Measurements from ENCODE around the gene KIF5C. TPM values are rescaled to one million over a fixed set of nuclear protein-coding genes. Genes with fewer than 3 reads are reported as not detected.

The KIF5C gene
- total RNA-seq, 1 experiment from 2014 or later = 0.21 TPM

GRCh38 chr2:149038442-149039212 lies 163.6 kb downstream of the KIF5C start, which contains the start of gene LYPD6B:
Gene LYPD6B (plus strand): TSS chr2:149038699. CDS start chr2:149130949, 92,250 bp downstream.
- no peaks in the 10 kb centered on the region for H3K9me3 Mint-ChIP-seq (ENCODE audit: unreplicated experiment)
- peak; percentile 34 for DNase-seq (ENCODE audit: unreplicated experiment)
- peak within 1 kb of the TSS; percentile 51 for H3K4me3 Mint-ChIP-seq (ENCODE audit: unreplicated experiment)
- ChIA-PET CTCF (interaction anchor here (0.6 to 1.7 kb wide), 9 partner anchors 10 to 522 kb away, joined by 3 to 9 read pairs (median 5); no protein-coding TSS in a partner anchor), POLR2A (interaction anchor here (1.2 to 1.3 kb wide), 2 partner anchors 10 to 1018 kb away, joined by 3 to 4 read pairs; partner anchors contain the start of genes MBD5 and ORC4)
- no peaks in the 10 kb centered on the region for H3K36me3 Mint-ChIP-seq (ENCODE audit: insufficient read depth, unreplicated experiment)
- intact Hi-C loops (cut with micrococcal nuclease) = no loop called here
- peaks cover 5% of the 10 kb centered on the region for H3K4me1 Mint-ChIP-seq (ENCODE audit: insufficient read depth, unreplicated experiment)
- TF ChIP-seq CTCF (IDR thresholded peaks at IDR 0.05; ENCODE audit: unreplicated experiment) = no peak
- H3K27me3 Mint-ChIP-seq (ENCODE audit: insufficient read depth, unreplicated experiment) = no peaks in the 10 kb centered on the region
- no TSS peak for BruUV-seq (replicated peaks)
- no peak within 1 kb of the TSS for H3K27ac Mint-ChIP-seq (ENCODE audit: low read depth, unreplicated experiment)

- ChIA-PET CTCF (interaction anchor here (0.6 to 1.7 kb wide), 6 partner anchors 9 to 451 kb away, joined by 3 to 5 read pairs (median 3); no protein-coding TSS in a partner anchor), POLR2A (no interaction called here)
- peak overlapping the region; percentile 31 for H3K4me3 Mint-ChIP-seq (ENCODE audit: unreplicated experiment)
- intact Hi-C loops (cut with micrococcal nuclease) = no loop called here
- DNase-seq (ENCODE audit: unreplicated experiment) = no peak
- H3K27ac Mint-ChIP-seq (ENCODE audit: low read depth, unreplicated experiment) = no peak overlapping the region
- no peak for TF ChIP-seq CTCF (IDR thresholded peaks at IDR 0.05; ENCODE audit: unreplicated experiment)
- H3K36me3 Mint-ChIP-seq (ENCODE audit: insufficient read depth, unreplicated experiment) = no peaks in the 10 kb centered on the region
- no peaks in the 10 kb centered on the region for H3K9me3 Mint-ChIP-seq (ENCODE audit: unreplicated experiment)
- no peaks in the 10 kb centered on the region for H3K27me3 Mint-ChIP-seq (ENCODE audit: insufficient read depth, unreplicated experiment)
- no TSS peak for BruUV-seq (replicated peaks)
- H3K4me1 Mint-ChIP-seq (ENCODE audit: insufficient read depth, unreplicated experiment) = peaks cover 5% of the 10 kb centered on the region
These were observed 164.2 kb downstream of the KIF5C start for GRCh38 chr2:149039213-149039724.

DNA sequence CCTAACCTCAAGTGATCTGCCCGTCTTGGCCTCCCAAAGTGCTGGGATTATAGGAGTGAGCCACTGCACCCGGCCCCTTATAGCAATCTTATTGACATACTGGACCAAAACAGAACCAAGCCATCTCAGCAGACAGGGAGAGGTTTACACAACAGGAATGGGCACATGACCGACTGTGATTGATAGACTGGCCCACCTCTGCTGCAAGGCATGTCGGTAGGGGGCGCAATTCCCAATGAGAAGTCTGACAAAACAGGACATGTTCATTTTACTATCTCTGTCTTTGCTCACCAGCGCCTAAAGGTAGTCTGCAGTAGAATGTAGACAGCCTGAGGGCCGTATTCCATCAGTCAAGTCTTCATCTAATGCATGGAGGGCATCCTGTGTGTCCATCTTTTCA lies 165.4 kb downstream of the KIF5C start:
- intact Hi-C loops (cut with micrococcal nuclease) = no loop called here
- CTCF ChIA-PET = interaction anchor here (0.6 to 1.4 kb wide), 5 partner anchors 9 to 1257 kb away, joined by 3 to 7 read pairs (median 3); no protein-coding TSS in a partner anchor

More for the DNA sequence above, 165.4 kb downstream of the KIF5C start:
- Mint-ChIP-seq H3K4me1 (ENCODE audit: insufficient read depth, unreplicated experiment) (peaks cover 5% of the 10 kb centered on the region), H3K4me3 (ENCODE audit: unreplicated experiment) (no peak overlapping the region), H3K9me3 (ENCODE audit: unreplicated experiment) (no peaks in the 10 kb centered on the region), H3K27ac (ENCODE audit: low read depth, unreplicated experiment) (no peak overlapping the region), H3K27me3 (ENCODE audit: insufficient read depth, unreplicated experiment) (no peaks in the 10 kb centered on the region), H3K36me3 (ENCODE audit: insufficient read depth, unreplicated experiment) (no peaks in the 10 kb centered on the region)
- BruUV-seq (replicated peaks) = no TSS peak
- POLR2A ChIA-PET = interaction anchor here (0.7 kb wide), 1 partner anchor 36 kb away, joined by 3 read pairs; no protein-coding TSS in a partner anchor
- TF ChIP-seq CTCF (IDR thresholded peaks at IDR 0.05; ENCODE audit: unreplicated experiment) = peak; percentile 39
- DNase-seq (ENCODE audit: unreplicated experiment) = peak; percentile 56

Data from MCF 10A (cell line).